Neural cell (in vitro differentiated cells): ENCODE data around the gene KERA.

ENCODE experiments used
- EP300 ChIP-seq: fragments of 450-650 bp; conservative IDR thresholded peaks from 2 replicates; pipeline ENCODE4 v1.6.1; 2014; ENCODE audit warnings: antibody characterized with exemption, mild to moderate bottlenecking, moderate library complexity; ENCODE audit not compliant: poor library complexity, severe bottlenecking
- RAD21 ChIP-seq: fragments of 450-650 bp; conservative IDR thresholded peaks from 2 replicates; pipeline ENCODE4 v1.6.1; 2014; ENCODE audit warnings: antibody characterized with exemption, mild to moderate bottlenecking, moderate library complexity

GRCh38 chr12:91043408-91043807, 14.4 kb downstream of the KERA start:
- TF ChIP-seq RAD21, result no peak
- no peak for TF ChIP-seq EP300
